H1 (cell line): ENCODE data around the gene TBC1D24. TPM values are rescaled to one million over a fixed set of nuclear protein-coding genes. Genes with fewer than 3 reads are reported as not detected.
A peak's percentile ranks its signal among the peaks of the same experiment; 100 is the strongest.

Source experiments
- CEBPB ChIP-seq: IDR thresholded peaks from 2 replicates; pipeline ENCODE4 v1.6.1; 2012; ENCODE audit warnings: low read depth, low read length
- CHD1 ChIP-seq: IDR thresholded peaks from 2 replicates; pipeline ENCODE4 v1.6.1; 2012; ENCODE audit warnings: low read depth, low read length, improper control_type of control experiment
- CREB1 ChIP-seq: IDR thresholded peaks from 2 replicates; pipeline ENCODE4 v1.6.1; 2012; ENCODE audit warnings: inconsistent platforms
- EGR1 ChIP-seq: IDR thresholded peaks from 2 replicates; pipeline ENCODE4 v1.6.1; 2011; ENCODE audit warnings: low read depth, low read length, borderline replicate concordance
- EP300 ChIP-seq, 2 experiments: IDR thresholded peaks; 1 replicate in 1 of 2; 2 replicates in 1 of 2; pipeline ENCODE4 v1.6.1; 2011 to 2012; ENCODE audit warnings: low read depth in 2 of 2, low read length in 2 of 2, mild to moderate bottlenecking in 2 of 2, borderline replicate concordance in 1 of 2, inconsistent platforms in 1 of 2, moderate library complexity in 1 of 2
- GABPA ChIP-seq: IDR thresholded peaks from 2 replicates; pipeline ENCODE4 v1.6.1; 2011; ENCODE audit warnings: mild to moderate bottlenecking, low read length, moderate library complexity, borderline replicate concordance; ENCODE audit not compliant: insufficient read depth
- HDAC2 ChIP-seq, 2 experiments: fragments of 300-600 bp in 1 of 2; sonication (generic) in 1 of 2; IDR thresholded peaks; 2 replicates each; pipeline ENCODE4 v1.6.1; 2011 to 2012; ENCODE audit warnings: low read depth in 2 of 2, low read length in 2 of 2, mild to moderate bottlenecking in 2 of 2, moderate library complexity in 2 of 2, borderline replicate concordance in 1 of 2, inconsistent platforms in 1 of 2
- HDAC6 ChIP-seq: IDR thresholded peaks from one replicate; pipeline ENCODE4 v1.7.1; 2012; ENCODE audit warnings: low read depth, mild to moderate bottlenecking, inconsistent platforms, low read length, moderate library complexity
- JUN ChIP-seq: IDR thresholded peaks from 2 replicates; pipeline ENCODE4 v1.6.1; 2011; ENCODE audit warnings: low read depth, mild to moderate bottlenecking, improper control_type of control experiment, low read length
- JUND ChIP-seq: IDR thresholded peaks from 2 replicates; pipeline ENCODE4 v1.6.1; 2011; ENCODE audit warnings: mild to moderate bottlenecking, improper control_type of control experiment, low read length
- KDM5A ChIP-seq: fragments of 200-600 bp; IDR thresholded peaks from 2 replicates; pipeline ENCODE4 v1.7.1; 2012; ENCODE audit warnings: mild to moderate bottlenecking, low read length, inconsistent platforms, mixed read lengths
- MAFK ChIP-seq: IDR thresholded peaks from 2 replicates; pipeline ENCODE4 v1.6.1; 2012; ENCODE audit warnings: low read depth, mild to moderate bottlenecking, improper control_type of control experiment, low read length
- NANOG ChIP-seq: IDR thresholded peaks from 2 replicates; pipeline ENCODE4 v1.6.1; 2011; ENCODE audit warnings: low read length, low read depth, mild to moderate bottlenecking, inconsistent platforms; ENCODE audit not compliant: insufficient read depth, poor library complexity, severe bottlenecking
- POU5F1 ChIP-seq: IDR thresholded peaks from 2 replicates; pipeline ENCODE4 v1.6.1; 2011; ENCODE audit warnings: low read depth, mild to moderate bottlenecking, low read length, moderate library complexity
- SIX5 ChIP-seq: IDR thresholded peaks from 2 replicates; pipeline ENCODE4 v1.6.1; 2011; ENCODE audit warnings: mild to moderate bottlenecking, low read depth, low read length
- SP2 ChIP-seq: IDR thresholded peaks from 2 replicates; pipeline ENCODE4 v1.6.1; 2012; ENCODE audit warnings: mild to moderate bottlenecking, low read length, inconsistent platforms
- TAF1 ChIP-seq: IDR thresholded peaks from 2 replicates; pipeline ENCODE4 v1.6.1; 2011; ENCODE audit warnings: mild to moderate bottlenecking, low read depth, low read length
- TCF12 ChIP-seq: IDR thresholded peaks from 2 replicates; pipeline ENCODE4 v1.6.1; 2011; ENCODE audit warnings: low read depth, mild to moderate bottlenecking, low read length
- ZNF274 ChIP-seq: IDR thresholded peaks from 2 replicates; pipeline ENCODE4 v1.7.0; 2012; ENCODE audit warnings: low read length, borderline replicate concordance; ENCODE audit errors: extremely low read depth
- polyA plus RNA-seq, 7 experiments: library from polyadenylated mRNA; depleted of rRNA in 3 of 7; stranded (reverse) in 5 of 7; unstranded in 2 of 7; fragments of >200 nt in 5 of 7; fragments of 200-250 nt in 2 of 7; gene quantifications; 1 replicate in 5 of 7; 2 replicates in 1 of 7; 4 replicates in 1 of 7; pipeline versions ENCODE4 v1.2.1 to v1.2.3, GENCODE V29; 2011 to 2013; ENCODE audit warnings: missing spikeins in 2 of 7, mixed read lengths in 2 of 7
- total RNA-seq: library from RNA; stranded (reverse); fragmentation: NEBNext Ultra II Directional; extraction: Animal tissue kit (Norgen Biotek cat#: 25700); gene quantifications from 2 replicates; pipeline ENCODE4 v1.2.1, GENCODE V29; 2021
- TF ChIP-seq, protein P1 (sequence below): IDR thresholded peaks from 2 replicates; pipeline ENCODE4 v1.6.1; 2011; ENCODE audit warnings: low read length, improper control_type of control experiment
- TF ChIP-seq, protein P2 (sequence below): IDR thresholded peaks from 2 replicates; pipeline ENCODE4 v1.6.1; 2012; ENCODE audit warnings: inconsistent platforms

TBC1D24 gene
- total and polyA plus RNA-seq, 2 of the 8 experiments (the other 6 are each of a cell fraction or from before 2014, with no cell fraction given) = 8.7 to 21.5 TPM

DNA sequence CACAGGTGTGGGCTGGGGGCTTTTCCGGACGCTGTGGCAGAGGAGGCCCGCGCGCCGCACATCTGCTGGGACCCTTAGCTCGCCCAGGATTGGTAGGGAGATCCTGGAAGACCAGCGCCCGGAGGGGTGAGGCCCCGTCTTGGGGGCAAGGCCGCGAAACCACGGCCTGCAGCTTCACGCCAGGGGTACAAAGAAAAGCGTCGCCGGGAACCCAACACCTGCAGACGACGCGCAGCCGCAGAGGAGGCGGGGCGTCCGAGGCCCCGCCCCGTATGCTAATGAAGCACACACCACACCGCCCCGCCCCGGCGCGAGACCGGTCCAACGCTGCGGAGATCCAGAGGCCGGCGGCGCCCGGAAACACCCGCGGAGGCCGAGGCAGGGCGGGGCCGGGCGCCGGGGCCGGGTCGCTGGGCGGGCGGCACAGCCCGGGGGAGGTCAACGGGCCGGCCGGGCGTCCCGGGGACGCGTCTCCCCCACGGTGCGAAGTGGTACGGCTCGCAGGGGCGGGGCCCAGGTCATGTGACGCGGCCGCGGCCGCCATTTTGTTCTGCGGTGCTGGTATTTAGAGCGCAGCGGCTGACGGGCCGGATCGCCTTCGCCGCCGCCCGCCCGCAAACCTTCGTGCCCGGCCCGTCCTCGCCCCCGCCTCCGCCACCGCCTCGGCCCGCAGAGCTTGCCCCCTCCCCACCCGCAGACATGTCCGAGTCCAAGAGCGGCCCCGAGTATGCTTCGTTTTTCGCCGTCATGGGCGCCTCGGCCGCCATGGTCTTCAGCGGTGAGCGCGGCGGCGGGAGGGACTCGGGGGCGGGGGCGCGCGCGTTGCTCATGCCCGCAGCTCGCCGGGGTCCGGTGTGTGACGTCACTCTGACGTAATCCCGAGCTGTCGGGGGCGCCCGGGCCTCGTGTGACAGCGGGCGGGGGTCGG, 38.7 kb downstream of the TBC1D24 start, which contains the start of gene ATP6V0C (continued):
- TF ChIP-seq EP300 (IDR thresholded peaks at IDR 0.05; ENCODE audit: borderline replicate concordance in 1 of 2, low read depth in 2 of 2, low read length in 2 of 2) (peak in 1 of 2 experiments; percentile 90; a peak in 2 of 3 replicates), POU5F1 (no peak), MAFK (no peak), HDAC6 (no peak), ZNF274 (no peak), CEBPB (no peak), CREB1 (peak; percentile 95), JUND (peak; percentile 87), SP2 (no peak), CHD1 (peak; percentile 78; the same call in 1 of the 2 replicates), NANOG (no peak), TAF1 (peak; percentile 93), GABPA (no peak), HDAC2 (IDR thresholded peaks at IDR 0.05; ENCODE audit: borderline replicate concordance in 1 of 2, low read depth in 2 of 2, low read length in 2 of 2) (no peak), JUN (no peak), SIX5 (no peak; the same call in 1 of the 2 replicates), TCF12 (0 out of 2 replicates have a peak, but pooled peaks have one; percentile 25), KDM5A (no peak), EGR1 (no peak; the same call in 1 of the 2 replicates)
- TF ChIP-seq, protein P1, sequence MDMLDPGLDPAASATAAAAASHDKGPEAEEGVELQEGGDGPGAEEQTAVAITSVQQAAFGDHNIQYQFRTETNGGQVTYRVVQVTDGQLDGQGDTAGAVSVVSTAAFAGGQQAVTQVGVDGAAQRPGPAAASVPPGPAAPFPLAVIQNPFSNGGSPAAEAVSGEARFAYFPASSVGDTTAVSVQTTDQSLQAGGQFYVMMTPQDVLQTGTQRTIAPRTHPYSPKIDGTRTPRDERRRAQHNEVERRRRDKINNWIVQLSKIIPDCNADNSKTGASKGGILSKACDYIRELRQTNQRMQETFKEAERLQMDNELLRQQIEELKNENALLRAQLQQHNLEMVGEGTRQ = peak; percentile 91
- TF ChIP-seq, protein P2, sequence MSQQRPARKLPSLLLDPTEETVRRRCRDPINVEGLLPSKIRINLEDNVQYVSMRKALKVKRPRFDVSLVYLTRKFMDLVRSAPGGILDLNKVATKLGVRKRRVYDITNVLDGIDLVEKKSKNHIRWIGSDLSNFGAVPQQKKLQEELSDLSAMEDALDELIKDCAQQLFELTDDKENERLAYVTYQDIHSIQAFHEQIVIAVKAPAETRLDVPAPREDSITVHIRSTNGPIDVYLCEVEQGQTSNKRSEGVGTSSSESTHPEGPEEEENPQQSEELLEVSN = no peak; the same call in 1 of the 2 replicates
